Hepatocyte (in vitro differentiated cells): ENCODE measurements around the gene FAM229B.

ENCODE experiments used
- CTCF ChIP-seq: fragments of 200-600 bp; sonication (generic); IDR thresholded peaks from 2 replicates; pipeline ENCODE4 v1.5.1; 2016; ENCODE audit warnings: antibody characterized with exemption, mild to moderate bottlenecking; ENCODE audit not compliant: poor library complexity
- EZH2 ChIP-seq: fragments of 200-600 bp; sonication (generic); IDR thresholded peaks from 2 replicates; pipeline ENCODE4 v1.6.1; 2016; ENCODE audit warnings: antibody characterized with exemption, mild to moderate bottlenecking, borderline replicate concordance

DNA sequence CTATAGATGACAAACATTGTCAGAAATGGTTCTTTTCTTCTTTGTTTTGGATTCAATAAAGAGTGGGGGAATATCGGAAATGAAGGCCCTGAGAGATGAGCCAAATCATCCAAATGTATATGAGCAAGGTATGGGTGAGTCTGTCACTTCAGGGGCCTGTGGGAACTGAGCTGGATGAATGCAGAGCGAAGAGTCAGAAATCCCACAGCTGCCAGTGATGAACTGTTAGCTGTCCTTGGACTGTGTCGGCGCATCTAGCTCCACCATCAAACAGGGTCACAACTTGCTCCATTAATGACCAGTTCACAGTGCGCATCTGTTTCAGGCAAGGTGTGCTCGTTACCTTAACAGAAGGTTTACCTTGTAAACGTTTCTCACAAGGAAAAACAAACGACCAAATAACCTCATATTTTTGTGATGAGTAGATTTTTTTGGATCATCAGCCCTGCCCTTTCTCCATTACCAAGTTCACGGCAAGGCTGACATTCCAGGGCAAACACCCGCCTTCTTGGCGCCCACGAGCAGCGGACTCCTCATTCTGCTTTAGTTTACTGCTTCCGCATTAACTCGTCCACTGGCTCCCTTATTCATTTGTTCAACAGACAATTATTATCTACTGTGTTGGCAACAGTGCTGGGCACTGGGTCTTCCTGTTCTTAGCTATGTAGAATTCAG lies 48.5 kb upstream of the FAM229B start:
- TF ChIP-seq EZH2: no peak
- no peak for TF ChIP-seq CTCF
